ENCODE measurements around the gene MPP4. TPM values are rescaled to one million over a fixed set of nuclear protein-coding genes. Genes with fewer than 3 reads are reported as not detected.
"Not testable (repeated sequence)": the region's sequence is repeated elsewhere in the genome, so short reads cannot be mapped to it uniquely, and the experiment has no call there.

Gene MPP4
- total RNA-seq, 1 donor from 2014 or later = 24.4 TPM

DNA sequence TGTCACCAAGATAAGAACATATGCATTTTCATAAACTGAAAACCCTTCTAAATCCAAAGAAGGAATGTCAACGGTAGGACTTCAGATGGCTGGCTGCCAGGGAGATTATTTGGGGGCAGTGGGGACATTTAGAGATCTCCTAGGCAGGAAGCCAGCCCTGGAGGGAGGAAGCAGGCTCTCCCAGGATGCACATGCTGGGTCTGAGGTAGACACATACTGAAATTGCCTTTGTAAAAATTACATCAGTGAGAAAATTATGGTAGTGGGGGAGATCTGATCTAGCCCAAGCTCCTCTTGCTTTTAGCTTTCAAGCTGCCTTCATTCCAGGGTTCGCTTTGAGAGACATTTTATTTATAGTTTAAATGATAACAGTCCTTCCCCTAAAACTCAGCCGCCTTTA, 24.1 kb downstream of the MPP4 start:
- DNase-seq (ENCODE audit: extremely low read depth, low read depth, low spot score) = no peak

DNA sequence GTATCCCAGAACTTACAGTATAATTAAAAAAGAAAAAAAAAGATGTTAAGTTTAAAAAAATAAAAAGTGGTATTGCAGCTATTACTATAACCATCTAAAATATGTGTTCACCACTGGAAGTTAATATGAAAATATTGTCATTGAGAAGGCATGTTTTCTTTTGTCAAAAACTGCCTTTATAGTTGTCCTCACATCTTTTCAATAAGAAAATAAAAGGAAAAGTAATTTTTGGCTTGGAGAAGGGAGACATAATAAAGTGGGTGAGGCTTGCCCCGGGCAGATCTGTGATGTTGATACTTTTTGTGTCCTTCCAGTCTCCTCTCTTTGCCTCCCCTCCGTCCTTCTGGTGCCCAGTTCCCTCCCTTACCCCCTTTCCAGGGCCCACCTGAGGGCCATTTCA, 24.9 kb downstream of the MPP4 start:
- no peak for DNase-seq (ENCODE audit: extremely low read depth, low read depth, low spot score)

DNA sequence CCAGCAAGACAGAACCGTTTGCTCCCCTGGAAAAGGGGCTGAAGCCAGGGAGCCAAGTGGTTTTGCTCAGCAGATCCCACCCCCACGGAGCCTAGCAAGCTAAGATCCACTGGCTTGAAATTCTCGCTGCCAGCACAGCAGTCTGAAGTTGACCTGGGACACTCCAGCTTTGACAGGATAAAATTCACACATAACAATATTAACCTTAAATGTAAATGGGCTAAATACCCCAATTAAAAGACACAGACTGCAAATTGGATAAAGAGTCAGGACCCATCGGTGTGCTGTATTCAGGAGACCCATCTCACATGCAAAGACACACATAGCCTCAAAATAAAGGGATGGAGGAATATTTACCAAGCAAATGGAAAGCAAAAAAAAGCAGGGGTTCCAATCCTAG, 27.2 kb downstream of the MPP4 start:
- not testable (repeated sequence) for DNase-seq (ENCODE audit: extremely low read depth, low read depth, low spot score)

- no peak for DNase-seq (ENCODE audit: extremely low read depth, low read depth, low spot score)
Measured at GRCh38 chr2:201669865-201670264, 28.6 kb downstream of the MPP4 start.

- DNase-seq (ENCODE audit: extremely low read depth, low read depth, low spot score) = no peak
Measured at GRCh38 chr2:201668402-201668910, 30.0 kb downstream of the MPP4 start.

DNA sequence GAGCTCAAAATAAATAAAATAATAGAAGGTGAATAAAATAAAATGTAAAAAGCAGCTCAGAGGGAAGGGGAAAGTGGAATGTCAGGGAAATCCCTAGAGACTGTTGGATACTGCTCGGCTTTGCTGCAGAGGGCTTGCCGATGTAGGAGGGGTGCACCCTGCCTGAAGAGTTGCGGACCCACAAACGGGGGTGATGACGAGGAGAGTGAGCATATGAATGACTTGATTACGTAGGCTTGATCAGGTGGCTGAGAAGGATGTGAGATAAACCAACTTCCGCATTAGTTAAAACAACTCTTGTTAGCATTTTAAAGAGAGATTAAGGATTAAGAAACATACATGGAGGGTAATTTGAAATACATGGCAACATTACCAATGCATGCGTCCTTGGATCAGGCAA, 34.1 kb downstream of the MPP4 start:
- no peak for DNase-seq (ENCODE audit: extremely low read depth, low read depth, low spot score)

DNA sequence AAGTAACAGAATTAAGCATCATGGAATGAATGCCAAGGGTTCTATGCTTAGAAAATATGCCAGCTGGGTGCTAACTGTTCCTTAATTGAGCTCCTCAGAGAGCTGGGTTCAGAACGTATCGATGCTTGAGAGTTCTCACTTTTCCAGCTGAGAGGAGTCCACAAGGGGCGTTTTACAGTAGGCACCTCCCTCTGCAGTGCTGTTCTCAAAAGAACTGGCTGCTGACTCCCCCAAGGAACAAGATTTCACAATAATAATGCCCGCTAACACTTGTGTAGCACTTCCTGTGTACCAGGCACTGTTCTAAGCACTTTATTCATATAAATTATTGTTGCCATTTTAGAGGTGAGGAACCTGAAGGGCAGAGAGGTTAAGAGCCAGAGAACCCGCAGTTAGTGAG, 37.1 kb downstream of the MPP4 start:
- DNase-seq (ENCODE audit: extremely low read depth, low read depth, low spot score) = no peak

DNA sequence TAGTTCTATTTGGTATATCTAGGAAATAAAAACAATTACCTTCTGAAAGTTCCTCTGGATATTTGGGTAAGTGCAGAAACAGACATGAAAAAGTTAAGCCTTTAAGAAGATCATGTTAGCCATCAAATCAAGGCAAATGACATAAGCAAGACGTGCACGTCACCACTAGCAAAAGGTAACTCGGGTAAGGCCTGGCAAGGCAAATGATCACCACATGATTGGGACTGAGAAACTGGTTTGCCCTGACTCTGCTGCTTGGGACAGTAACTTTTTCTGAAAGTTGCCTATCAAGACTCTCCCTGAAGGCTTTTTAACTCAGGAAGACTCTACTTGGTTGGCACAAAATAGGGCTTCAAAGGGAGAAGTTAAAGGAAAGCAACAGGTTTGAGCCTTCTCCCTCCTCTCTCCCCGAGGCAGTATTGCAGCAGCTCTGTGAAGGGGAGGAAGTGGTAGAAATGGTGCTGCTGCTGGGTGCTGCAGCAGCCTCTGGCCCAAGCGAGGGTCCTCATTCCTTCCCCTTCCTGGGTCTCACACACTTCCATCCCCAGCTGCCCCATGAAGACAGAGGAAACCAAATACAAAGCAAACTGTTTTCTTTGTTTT, 38.0 kb downstream of the MPP4 start:
- DNase-seq (ENCODE audit: extremely low read depth, low read depth, low spot score) = no peak

- DNase-seq (ENCODE audit: extremely low read depth, low read depth, low spot score) = no peak
Measured at GRCh38 chr2:201656740-201657139, 41.7 kb downstream of the MPP4 start.

DNA sequence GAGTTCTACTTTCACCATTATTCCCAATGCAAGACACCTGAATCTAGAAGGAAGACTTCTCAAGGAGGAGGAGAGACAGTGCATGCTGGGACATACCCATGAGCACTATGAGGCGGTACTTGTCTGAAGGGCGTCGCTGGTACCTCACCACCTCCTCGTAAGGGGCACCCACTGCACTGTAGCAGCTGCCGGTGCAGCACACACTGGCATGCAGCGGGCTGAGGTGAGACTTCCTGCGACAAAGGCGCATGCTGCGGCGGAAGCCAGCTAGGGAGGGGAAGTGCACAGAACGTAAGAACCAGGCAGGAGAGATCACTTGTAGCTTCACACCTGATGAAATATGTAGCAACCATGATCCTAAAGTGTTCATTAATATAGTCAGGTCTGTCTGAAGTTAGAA, 42.3 kb downstream of the MPP4 start:
- no peak for DNase-seq (ENCODE audit: extremely low read depth, low read depth, low spot score)

- DNase-seq (ENCODE audit: extremely low read depth, low read depth, low spot score) = no peak
Measured at GRCh38 chr2:201654616-201655384, 43.6 kb downstream of the MPP4 start.

GRCh38 chr2:201653221-201653620, 45.2 kb downstream of the MPP4 start:
- no peak for DNase-seq (ENCODE audit: extremely low read depth, low read depth, low spot score)

DNA sequence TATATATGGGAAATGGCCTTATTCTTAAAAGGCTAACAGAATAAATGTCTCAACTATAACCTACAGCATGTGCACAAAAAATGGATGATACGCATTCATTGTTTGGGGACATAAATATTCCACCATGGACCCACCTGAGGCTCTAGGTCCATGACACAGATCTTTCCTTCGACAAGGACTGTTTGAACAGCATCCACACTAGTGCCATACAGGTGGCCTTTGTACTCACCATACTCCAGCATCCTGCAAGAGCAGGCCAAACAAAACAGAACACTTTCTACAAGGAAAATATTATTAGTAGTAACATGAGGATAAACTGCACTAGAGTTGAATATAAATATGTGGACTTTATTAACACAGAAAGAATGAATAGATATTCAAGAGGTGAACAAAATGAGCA, 49.0 kb downstream of the MPP4 start:
- DNase-seq (ENCODE audit: extremely low read depth, low read depth, low spot score) = no peak

- no peak for DNase-seq (ENCODE audit: extremely low read depth, low read depth, low spot score)
Measured at GRCh38 chr2:201647431-201647830, 51.0 kb downstream of the MPP4 start.

- no peak for DNase-seq (ENCODE audit: extremely low read depth, low read depth, low spot score)
Measured at GRCh38 chr2:201644001-201644400, 54.4 kb downstream of the MPP4 start.

DNA sequence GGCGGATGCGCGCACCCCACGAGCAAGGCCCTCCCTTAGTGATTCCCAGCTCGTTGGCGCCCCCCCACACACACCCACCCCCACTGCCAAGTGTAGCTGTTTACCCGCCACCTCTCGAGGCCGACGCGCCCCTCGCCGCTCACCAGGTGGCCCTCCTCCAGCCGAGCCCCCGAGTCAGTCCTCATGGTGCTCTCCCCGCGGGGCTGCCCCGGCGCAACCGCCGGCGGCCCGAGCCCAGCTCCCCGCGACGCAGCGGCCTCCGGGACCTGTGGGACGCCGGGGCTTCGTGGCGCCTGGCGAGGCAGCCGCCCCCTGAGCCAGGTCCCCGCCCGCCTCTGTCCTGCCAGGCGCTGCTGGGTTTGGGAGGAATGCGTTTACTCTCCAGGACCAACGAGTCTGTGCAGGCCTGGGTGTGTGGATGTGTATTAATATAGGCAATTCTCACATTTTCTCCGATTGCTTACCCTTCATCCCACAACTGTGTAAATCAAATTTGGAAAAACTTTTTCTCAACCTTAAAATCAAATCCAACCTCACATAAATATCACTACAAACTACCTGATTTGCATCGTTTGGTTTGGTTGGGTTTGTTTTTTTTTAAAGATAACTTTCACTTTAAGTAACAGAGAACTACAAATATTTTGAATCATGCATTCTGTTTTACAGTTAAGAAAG, 55.1 kb downstream of the MPP4 start, which contains the start of gene TMEM237:
Gene TMEM237, minus strand, starts transcription at position 288 of the 675 bp plus-strand sequence. Its CDS starts 103 bp downstream, at position 185.
- no peak for DNase-seq (ENCODE audit: extremely low read depth, low read depth, low spot score)

GRCh38 chr2:201642579-201643215, 55.7 kb downstream of the MPP4 start:
- no peak for DNase-seq (ENCODE audit: extremely low read depth, low read depth, low spot score)

DNA sequence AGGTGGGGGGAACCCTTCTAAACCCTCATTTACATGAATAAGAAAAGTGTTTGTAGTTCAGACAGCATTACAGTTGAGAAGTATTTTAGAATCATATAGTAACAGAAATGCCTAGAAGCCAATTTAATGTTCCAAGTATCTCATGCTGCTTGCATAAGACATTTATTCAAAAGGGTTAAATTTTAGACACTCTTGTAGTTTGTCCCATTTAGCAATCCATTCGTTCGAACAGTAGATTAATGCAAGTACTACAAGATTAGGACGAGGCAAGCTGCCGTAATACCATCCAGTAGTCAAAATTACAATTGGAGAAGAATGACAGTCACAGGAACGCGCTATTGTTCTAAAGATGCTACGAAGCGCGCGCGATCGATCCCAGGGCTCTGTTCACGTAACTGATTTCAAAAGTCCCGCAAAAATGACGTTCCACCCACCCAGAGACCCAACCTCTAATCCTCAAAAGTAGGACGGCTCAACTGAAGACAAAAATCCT, 56.3 kb downstream of the MPP4 start:
- no peak for DNase-seq (ENCODE audit: extremely low read depth, low read depth, low spot score)

DNA sequence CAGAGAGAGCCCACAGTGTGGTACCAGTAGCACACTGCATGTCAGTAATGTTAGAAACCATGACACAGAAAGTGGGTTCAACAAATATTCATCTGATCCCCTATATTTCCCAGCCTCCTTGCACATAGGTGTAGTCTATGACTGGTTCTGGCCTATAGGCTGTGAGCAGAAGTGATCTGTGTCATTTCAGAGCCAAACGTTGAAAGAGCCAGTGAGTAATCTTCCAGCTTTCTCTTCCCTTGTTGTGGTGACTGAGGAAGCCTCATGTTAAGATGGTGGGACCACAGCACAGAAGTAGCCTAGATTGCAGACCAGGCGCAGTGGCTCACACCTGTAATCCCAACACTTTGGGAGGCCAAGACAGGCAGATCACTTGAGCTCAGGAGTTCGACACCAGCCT, 59.2 kb downstream of the MPP4 start:
- DNase-seq (ENCODE audit: extremely low read depth, low read depth, low spot score) = no peak

DNA sequence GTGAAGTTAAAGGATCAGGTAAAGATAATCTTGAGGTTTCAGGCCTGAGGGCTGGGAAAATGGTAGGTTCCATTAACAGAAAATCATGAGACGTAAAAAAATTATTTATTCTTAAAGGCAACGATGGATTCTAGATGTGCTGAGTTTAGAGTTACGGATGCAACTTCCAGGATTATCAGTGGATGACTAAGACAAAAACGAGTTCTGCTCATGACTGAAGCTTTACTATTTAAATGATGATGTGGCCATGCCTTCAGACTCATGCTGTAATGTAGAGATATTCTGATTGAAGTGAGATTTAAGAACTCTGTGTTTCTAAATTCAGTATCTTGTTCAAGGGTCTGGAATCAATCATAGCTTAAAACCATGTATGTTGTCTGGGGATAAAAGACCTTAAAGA, 60.1 kb downstream of the MPP4 start:
- DNase-seq (ENCODE audit: extremely low read depth, low read depth, low spot score) = no peak

DNA sequence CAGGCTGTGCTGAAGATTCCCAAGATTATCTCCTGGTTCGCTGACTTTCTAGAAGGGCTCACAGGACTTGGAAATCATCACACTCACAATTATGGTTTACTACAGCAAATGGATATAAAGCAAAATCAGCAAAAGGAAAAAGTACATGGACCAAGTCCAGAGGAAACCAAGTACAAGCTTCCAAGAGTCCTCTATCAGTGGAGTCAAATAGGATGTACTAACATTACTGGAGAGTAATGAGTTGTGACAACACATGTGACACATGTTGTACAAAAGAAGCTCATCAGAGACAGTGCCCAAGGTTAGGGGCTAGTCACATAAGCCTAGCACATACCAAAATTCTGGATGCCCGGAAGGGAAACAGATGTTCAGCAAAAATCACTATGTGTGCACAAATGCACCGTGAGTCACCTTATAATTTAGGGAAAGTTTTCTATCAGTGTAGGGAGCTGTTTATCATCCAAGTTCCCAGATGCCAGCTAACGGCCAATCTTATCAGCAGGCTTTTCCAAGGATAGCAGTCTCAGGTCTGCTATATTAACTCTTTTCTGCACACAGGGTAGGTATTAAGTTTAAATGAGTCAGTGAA, 64.7 kb downstream of the MPP4 start:
- no peak for DNase-seq (ENCODE audit: extremely low read depth, low read depth, low spot score)
